ENCODE measurements around the gene OR2T1.
"Not testable (repeated sequence)": the region's sequence is repeated elsewhere in the genome, so short reads cannot be mapped to it uniquely, and the experiment has no call there.

OR2T1 gene, protein sequence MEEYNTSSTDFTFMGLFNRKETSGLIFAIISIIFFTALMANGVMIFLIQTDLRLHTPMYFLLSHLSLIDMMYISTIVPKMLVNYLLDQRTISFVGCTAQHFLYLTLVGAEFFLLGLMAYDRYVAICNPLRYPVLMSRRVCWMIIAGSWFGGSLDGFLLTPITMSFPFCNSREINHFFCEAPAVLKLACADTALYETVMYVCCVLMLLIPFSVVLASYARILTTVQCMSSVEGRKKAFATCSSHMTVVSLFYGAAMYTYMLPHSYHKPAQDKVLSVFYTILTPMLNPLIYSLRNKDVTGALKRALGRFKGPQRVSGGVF

DNA sequence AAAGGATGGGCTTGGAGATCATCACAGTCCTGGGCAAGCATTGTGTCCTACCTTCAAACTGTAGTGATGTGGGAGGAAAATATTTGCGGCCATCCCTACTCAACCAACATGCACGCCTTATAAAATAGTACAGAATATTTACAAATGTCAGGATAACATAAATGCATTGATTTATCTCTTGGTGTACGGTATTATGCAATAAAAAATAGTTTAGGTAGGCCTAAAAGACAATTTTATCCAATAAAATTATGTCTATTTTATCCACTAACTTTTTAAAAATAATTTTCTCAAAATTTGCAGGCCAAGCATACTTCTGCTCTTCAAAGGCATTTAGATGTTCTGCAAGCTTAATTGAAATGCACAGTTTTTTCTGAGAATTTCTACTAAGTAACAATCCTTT is at the start of gene OR2T1:
OR2T1 (plus strand) TSS at position 301 of the 400 bp plus-strand sequence. CDS start 3,100 bp downstream, outside the sequence.
- no peak for DNase-seq

DNA sequence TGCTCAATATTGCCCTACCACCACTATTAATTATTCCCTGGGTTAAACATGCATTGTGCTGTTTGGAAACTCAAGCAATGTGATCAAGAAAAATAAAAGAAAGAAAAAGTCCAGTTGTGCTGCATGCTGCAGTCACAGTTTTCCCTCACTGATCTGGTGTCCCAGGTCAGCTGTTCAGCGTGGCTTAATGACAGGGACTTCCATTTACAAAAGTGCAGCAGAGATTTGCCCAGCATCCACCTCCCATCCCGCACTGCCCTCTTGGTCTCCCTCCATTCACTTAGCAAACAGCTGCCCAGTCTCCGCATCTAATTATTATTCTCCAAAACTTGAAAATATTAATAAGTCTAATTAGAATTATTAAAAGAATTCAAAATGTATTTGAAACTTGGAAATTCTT is 43.4 kb upstream of the OR2T1 start:
- DNase-seq = no peak

DNA sequence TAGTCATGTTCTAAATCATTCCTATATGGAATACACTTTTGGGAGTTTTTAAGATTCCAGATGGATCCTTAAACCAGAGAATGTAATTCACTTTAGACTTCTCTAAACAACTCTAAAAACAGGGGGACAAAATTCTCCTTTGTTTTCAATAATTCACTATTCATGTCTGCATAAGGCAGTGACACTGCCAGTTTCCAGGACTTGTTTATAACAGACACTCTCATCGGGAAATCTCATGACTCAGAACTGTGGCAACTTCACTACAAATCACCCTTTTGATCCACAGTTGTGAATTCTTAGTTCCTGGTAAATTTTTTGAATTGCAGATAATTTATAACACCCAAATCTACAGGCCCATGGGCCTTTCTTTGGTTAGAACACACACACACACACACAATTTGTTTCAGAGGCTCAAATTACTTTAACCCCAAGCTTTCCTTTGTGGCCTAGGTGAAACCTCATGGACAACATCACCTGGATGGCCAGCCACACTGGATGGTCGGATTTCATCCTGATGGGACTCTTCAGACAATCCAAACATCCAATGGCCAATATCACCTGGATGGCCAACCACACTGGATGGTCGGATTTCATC is 41.6 kb upstream of the OR2T1 start, which contains the start of gene OR2T4:
OR2T4 (plus strand) TSS at position 545 of the 595 bp plus-strand sequence; CDS start at position 545, 0 bp downstream.
- no peak for DNase-seq

DNA sequence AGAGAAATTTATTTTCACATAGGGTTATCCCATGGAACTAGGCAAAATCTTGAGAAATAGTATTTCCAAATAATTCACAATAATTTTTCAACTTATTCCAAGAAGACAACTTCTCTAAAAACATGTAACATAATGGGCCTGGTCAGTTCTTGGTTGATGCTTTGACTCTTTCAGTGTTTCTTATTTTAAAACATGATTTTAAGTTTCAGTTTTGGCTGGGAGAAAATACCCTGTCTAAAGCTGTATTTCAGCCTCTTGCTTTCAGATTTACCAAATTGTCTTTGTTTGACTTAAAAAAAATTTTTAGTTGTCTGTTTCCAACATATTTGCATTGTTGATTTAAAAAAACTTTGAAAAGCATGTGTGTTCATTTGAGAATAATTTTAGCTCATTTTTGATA is 36.2 kb upstream of the OR2T1 start:
- DNase-seq = no peak

DNA sequence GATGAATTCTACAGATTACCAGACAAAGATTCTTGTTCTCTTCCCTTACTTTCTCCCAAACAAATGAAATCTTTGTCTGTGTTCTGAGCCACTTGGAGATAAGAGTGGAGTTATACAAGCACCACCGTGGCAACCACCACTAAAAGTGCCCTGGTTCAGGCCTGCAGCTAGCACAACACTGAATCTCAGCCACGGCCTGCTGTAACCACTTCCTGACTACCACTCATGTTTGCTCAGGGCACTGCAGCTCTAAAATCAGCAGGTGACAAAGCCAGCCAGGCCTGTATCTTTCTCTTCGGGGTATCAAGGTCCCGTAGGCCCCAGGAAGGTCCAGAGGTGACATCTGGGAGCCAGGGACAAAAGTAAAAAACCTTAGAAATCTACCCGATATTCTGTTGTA is 30.5 kb upstream of the OR2T1 start:
- DNase-seq = no peak

DNA sequence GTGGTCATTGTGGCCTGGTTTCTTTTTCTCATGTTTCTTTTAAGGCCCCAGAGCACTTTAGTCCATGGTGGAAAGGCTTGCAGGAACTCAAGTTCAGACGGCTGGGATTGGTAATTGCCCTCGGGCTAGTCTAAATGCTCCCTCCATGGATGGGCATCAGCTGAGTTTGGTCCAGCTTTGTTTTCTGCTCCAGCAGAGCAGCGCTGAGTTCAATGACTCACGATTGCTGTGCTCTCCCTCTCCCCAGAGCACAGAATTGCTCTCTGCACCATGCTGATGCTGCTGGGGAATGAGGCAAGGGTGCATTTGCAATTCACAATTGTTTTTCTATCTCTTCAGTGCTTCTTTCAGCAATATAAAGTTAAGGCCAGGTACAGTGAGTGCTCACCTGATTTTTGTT is 29.1 kb upstream of the OR2T1 start:
- DNase-seq = no peak

DNA sequence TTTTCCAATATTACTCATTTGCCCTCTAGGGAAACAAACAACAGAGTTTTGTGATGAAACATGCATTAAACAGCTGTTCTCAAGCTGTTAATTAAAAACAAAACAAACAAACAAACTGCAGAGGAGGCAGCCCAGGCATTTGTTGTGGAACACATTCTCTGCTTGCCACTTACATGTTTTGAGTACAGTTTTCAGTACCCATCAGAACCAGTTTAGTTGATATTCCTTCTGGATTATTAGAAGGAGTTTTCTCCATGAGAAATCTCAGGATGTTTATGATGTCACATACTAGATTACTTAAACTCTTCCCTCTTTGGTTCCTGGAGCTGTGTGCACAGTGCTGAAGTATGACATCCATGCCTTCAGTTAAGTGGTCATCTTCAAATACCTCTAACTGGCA is 27.4 kb upstream of the OR2T1 start, which contains the start of gene OR2T6:
OR2T6 (plus strand) TSS at position 301 of the 400 bp plus-strand sequence. CDS start 11,863 bp downstream, outside the sequence.
- DNase-seq = no peak

DNA sequence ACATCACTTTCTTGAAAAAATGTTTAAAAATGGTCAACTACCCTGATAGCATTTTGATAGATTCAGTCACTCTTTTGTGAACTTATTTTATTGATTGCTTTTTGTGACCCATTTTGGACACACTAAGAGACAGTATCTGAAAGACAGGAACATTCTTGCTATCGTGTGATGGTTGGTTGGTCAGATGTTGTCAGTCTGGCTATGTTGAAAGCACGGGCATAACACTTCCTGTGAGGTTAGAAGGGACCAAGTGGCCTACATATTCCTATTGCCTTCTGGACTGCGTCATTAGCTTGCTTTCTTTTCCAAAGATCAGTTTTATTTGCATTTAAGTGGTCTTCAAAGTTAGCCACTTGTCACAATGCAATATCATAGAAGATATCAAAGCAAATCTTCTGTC is 25.9 kb upstream of the OR2T1 start:
- no peak for DNase-seq

DNA sequence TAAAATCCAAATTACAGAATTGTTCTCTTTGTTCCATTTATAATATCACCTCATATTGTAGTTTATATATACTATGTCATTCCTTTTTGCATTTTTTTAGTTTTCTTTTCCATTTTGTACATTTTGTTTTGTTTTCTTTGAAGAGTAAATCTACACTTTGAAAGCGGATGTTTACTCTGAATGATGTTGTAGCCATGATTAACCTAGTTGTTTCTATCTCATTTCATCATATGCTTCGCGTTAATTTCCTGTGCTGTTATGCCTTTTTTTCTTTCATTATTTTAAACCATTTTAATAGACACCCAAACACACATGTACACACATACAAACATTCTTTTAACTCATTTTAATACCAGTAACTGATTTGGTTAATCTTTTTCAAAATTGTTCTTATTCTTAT is 22.0 kb upstream of the OR2T1 start:
- no peak for DNase-seq

DNA sequence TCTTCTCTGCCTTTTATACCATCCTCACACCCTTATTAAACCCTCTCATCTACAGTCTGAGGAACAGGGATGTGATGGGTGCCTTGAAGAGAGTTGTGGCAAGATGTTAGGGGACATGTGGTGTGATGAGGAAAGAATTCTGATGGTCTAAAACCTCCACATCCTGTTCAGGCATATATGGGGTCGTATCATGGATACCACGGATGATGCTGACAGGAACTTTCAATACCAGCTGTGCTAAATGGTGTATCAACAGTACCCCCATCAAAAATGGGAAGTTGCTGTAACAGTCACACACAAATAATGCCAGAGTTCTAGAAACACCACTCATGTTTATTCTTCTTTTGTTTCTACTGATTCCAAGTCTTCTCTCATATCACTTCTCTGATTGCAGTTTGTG is 14.4 kb upstream of the OR2T1 start:
- no peak for DNase-seq

DNA sequence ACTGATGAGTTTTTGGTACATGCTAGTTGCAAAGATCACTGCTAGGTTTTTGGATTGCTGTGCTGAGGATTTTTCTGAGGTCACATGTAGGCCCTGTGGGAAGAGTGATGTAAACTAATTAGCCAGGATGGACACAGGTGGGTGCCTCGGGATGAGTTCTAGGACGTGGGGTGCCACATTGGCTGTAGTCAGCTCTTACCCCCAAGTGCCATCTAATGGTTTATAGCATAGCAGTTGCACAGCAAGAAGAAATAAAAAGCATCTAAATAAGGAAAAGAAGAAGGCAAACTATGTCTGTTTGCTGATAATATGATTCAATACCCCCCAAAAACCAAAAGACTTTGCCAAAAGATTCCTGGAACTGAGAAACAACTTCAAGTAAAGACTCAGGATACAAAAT is 9.8 kb upstream of the OR2T1 start:
- no peak for DNase-seq

DNA sequence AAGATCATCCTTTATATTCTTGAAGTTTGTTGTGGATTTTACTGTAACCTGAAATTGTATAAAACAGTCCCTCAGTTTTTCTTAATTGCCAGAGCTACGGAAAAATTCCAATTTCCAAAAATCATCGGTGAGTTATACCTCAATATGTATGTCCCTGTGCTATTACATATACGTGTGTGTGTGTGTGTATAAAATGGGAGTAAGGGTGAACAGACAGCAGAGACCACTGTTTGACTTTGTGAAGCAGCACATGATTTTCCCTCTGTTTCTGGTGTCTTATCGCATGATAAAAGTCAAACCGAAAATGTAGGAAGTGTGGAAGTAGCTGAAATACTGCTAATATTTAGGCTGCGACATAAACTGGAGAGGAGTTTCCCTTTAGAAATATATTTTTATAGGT is 1.2 kb downstream of the OR2T1 start:
- no peak for DNase-seq

DNA sequence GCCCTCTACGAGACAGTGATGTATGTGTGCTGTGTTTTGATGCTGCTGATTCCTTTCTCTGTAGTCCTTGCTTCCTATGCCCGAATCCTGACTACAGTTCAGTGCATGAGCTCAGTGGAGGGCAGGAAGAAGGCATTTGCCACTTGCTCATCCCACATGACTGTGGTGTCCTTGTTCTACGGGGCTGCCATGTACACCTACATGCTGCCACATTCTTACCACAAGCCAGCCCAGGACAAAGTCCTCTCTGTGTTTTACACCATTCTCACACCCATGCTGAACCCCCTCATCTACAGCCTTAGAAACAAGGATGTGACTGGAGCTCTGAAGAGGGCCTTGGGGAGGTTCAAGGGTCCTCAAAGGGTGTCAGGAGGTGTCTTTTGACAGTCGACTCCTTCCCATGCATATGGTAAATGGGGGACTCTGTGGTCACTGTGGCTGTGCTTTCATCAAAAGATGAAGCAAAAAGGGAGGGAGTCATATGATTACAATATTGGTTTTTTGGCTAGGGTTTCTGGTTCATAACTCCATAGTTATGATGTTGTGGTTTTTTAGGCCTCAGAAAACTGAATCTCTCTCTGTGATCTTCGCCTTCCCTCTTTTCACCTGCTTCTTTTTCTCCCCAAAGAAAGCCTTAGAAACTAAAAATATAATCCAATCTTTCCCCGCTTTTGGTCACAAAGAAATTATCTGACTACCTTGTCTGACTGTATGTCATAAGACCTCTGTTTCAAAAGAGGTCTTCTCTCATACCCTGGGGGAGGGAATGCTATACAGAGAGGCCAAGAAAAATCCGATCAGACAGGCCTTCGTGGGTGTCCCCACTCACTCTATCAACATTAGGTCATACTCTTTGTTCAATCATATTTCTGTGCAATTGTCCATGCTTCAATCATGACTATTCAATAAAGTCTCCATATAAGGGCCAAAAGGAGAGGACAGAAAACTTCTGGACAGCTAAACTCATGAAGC is 4.2 kb downstream of the OR2T1 start:
- DNase-seq = no peak

DNA sequence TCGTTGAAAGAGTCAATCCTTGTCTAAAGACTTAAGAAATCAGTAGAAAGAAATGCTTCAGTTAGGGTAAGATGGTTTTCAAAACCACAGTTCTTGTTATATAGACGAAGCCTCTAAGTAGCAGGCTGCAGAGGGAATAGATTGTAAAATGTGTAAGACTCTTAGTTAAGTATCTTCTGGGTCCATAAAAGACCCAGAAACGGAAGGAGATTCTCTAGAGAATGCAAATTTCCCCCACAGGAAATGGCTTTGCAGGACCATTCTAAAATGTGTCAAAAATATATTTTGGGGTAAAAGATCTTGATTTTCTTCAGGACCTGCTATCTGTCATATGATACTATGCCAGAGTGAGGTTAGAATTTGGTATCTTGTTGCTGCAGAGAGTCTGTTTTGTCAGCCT is 13.4 kb downstream of the OR2T1 start:
- no peak for DNase-seq

DNA sequence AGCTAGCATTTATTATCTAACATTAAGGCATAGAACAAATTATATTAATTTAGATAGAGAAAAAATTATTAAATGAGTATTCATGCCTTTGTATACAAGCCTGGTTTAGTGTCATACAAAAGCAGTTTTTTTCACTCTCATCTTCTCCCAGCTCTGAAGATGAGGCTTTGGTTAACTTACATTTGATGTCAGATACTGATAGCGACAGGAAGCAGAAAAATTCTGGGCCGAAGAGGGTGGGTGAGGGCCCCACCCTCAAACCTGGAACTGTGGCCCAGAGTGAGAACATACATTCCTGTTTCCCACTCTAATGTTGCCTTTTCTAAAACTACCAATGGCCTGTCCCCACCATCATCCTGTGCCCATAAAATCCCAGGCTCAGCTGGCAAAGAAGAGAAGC is 15.0 kb downstream of the OR2T1 start:
- DNase-seq = no peak

DNA sequence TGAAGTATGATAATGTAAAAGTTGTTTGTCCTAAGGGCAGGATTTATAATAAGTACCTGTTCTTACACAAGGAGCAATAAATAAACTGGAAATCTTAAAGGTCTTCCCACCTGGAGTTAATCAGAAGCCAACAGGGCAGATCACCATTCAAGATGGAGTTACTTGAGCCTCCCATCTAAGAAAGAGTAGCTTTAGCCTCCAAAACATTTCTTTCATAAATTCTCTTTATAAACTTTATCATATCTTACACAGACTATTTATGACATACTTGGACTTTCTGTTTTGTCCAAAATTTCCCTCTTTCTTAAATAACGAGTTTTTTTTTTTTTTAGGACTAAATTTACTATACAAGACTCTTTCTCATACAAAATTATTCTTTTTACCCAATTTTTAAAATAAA is 18.5 kb downstream of the OR2T1 start:
- DNase-seq = no peak

DNA sequence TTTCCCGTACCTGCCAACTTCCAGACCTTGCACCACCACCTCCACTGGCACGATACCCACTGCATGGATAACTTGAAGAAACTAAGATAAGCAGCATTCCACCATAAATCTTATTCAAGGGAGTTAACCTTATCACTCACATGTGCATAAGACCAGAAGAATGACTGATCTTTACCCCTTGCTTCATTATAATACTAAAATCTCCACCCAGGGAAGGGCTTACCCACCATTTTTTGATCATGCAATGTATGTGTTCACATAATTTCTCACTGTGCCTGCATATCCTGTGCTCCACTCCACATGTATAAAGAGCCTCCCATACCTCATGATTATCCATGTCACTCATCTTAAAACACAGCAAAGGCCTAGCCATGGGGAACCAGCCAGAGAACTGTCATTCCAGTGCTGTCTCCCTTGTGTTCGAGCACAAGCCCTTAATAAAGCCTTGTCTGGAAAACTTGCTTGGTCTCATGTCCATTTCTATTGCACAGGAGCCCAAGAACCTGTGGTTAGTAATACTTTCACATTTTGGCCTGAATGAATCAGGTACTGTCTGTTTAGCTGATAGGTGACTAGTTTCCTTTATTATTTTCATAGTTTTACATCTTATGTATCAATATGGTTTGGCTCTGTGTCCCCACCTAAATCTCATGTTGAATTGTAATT is 24.8 kb downstream of the OR2T1 start:
- DNase-seq = not testable (repeated sequence)

DNA sequence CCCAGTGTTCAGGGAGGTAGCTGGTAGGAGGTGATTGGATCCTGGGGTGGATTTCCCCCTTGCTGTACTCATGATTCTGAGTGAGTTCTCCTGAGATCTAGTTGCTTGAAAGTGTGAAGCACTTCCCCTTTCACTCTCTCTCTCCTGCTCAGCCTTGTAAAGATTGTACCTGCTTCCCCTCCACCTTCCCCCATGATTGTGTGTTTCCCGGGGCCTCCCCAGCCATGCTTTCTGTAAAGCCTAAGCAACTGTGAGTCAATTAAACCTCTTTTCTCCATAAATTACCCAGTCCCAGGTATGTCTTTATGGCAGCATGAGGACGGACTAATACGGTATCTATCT is 25.3 kb downstream of the OR2T1 start:
- not testable (repeated sequence) for DNase-seq

DNA sequence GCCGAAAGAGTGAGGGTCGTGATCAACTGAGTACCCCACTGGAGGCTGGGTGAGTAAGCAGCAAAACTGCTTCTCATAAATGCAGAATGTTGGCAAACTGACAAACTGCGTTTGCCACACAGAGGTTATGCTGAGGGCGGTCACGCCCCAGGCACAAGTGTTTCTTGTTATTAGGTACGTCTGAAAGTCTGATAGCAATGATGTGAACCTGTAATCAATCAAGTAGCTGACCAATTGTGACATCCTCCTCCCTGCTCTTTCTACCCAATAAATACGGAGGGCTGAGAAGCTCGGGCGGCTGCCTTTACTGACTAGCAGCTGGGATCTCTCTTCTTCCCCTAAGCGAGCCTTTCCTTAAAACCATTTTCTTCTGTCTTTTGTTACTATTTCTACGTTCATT is 28.8 kb downstream of the OR2T1 start:
- DNase-seq = not testable (repeated sequence)

DNA sequence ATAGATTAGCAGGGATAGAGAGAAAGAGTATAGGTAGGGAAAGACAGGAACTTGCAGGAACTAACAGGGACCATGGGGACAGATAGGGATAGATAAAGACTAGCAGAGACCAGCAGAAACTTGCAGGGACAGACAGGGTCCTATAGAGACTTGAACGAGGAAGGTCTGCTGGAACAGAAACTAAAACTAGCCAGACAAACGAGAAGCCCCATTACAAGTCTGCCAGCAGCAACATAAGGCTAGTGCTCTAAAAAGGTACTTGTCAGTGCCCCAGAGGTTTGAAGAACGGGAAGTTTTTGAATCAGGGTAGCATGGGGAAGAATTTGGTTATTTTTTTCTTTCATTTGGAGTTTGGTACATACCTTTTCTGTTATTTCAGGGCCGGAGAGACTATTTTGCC is 29.4 kb downstream of the OR2T1 start:
- DNase-seq = not testable (repeated sequence)

DNA sequence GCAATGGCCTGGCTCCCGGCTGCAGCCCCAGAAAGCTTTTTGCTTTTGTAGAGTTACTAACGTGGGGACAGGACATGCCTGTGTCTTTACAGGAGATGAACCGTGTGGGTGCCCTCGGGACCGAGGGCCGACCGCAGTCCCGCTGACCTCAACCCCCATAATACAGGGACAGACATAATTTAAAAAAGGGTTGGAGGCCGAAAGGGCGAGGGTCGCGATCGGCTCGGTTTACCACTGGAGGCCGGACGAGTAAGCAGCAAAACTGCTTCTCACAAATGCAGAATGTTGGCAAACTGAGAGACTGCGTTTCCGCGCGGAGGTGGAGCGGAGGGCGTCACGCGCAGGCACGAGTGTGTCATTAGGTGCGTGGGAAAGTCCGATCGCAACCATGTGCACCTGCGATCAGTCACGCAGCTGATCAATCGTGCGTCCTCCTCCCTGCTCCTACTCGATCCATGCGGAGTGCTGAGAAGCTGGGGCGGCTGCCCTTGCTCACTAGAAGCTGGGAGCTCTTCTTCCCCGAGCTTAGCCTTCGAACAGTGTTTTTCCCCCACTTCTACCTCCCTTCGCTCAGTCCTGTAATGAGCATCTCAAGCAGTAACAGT is 31.1 kb downstream of the OR2T1 start:
- DNase-seq = not testable (repeated sequence)

DNA sequence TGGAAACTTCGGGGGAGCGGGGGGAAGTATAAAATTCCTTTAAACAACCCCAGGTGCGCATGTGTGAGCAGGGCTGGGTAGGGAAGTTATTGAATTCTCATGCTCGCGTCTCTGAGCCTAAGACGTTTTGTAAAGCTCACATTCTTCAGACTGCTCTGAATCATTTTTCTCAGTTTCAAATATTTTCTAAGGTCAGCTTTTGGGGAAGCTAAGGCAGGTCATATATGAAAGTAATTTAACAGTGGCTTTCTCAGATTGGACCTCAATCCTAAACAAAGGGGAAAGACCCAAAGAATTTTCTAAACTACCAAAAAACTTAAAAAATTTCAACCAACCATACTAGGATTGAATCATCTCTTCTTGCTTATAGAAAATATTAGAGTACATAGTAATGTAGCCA is 32.1 kb downstream of the OR2T1 start:
- DNase-seq = not testable (repeated sequence)

All from NCI-H2227 treated with DMSO at 0.1 percent for 48 hours (cell line).